ENCODE data around the gene SYNE2. TPM values are rescaled to one million over a fixed set of nuclear protein-coding genes. Genes with fewer than 3 reads are reported as not detected.

SYNE2 gene
- total RNA-seq, 1 donor from 2014 or later, result 145 TPM

GRCh38 chr14:64109819-64110554, 257.2 kb downstream of the SYNE2 start:
- Histone ChIP-seq H3K36me3 (peaks cover 0 to 23% of the 10 kb centered on the region in 2 donors), H3K4me1 (no peaks in the 10 kb centered on the region), H3K27ac (no peak overlapping the region), H3K9me3 (no peaks in the 10 kb centered on the region), H3K27me3 (no peaks in the 10 kb centered on the region), H3K4me3 (no peak overlapping the region)
- intact Hi-C loops (cut with DNase I), result no loop called here
- DNase-seq (ENCODE audit: extremely low spot score in 2 of 2), result no peak
- TF ChIP-seq POLR2AphosphoS5 (IDR thresholded peaks at IDR 0.05; ENCODE audit: insufficient read depth in 1 of 2, low read depth in 1 of 2), result no peak
- TF ChIP-seq, protein P1, sequence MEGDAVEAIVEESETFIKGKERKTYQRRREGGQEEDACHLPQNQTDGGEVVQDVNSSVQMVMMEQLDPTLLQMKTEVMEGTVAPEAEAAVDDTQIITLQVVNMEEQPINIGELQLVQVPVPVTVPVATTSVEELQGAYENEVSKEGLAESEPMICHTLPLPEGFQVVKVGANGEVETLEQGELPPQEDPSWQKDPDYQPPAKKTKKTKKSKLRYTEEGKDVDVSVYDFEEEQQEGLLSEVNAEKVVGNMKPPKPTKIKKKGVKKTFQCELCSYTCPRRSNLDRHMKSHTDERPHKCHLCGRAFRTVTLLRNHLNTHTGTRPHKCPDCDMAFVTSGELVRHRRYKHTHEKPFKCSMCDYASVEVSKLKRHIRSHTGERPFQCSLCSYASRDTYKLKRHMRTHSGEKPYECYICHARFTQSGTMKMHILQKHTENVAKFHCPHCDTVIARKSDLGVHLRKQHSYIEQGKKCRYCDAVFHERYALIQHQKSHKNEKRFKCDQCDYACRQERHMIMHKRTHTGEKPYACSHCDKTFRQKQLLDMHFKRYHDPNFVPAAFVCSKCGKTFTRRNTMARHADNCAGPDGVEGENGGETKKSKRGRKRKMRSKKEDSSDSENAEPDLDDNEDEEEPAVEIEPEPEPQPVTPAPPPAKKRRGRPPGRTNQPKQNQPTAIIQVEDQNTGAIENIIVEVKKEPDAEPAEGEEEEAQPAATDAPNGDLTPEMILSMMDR (IDR thresholded peaks at IDR 0.05), result no peak
- no peak for TF ChIP-seq POLR2A (IDR thresholded peaks at IDR 0.05)

- TF ChIP-seq POLR2A (IDR thresholded peaks at IDR 0.05), result no peak
- TF ChIP-seq, protein P1 (IDR thresholded peaks at IDR 0.05), result no peak
- no peak for TF ChIP-seq POLR2AphosphoS5 (IDR thresholded peaks at IDR 0.05; ENCODE audit: insufficient read depth in 1 of 2, low read depth in 1 of 2)
- Histone ChIP-seq H3K4me1 (no peaks in the 10 kb centered on the region), H3K4me3 (no peak overlapping the region), H3K27ac (no peak overlapping the region), H3K9me3 (no peaks in the 10 kb centered on the region), H3K36me3 (peaks cover 0 to 23% of the 10 kb centered on the region in 2 donors), H3K27me3 (no peaks in the 10 kb centered on the region)
- DNase-seq (ENCODE audit: extremely low spot score in 2 of 2), result no peak
- intact Hi-C loops (cut with DNase I), result no loop called here
These were observed 258.0 kb downstream of the SYNE2 start for GRCh38 chr14:64110802-64111201.

DNA sequence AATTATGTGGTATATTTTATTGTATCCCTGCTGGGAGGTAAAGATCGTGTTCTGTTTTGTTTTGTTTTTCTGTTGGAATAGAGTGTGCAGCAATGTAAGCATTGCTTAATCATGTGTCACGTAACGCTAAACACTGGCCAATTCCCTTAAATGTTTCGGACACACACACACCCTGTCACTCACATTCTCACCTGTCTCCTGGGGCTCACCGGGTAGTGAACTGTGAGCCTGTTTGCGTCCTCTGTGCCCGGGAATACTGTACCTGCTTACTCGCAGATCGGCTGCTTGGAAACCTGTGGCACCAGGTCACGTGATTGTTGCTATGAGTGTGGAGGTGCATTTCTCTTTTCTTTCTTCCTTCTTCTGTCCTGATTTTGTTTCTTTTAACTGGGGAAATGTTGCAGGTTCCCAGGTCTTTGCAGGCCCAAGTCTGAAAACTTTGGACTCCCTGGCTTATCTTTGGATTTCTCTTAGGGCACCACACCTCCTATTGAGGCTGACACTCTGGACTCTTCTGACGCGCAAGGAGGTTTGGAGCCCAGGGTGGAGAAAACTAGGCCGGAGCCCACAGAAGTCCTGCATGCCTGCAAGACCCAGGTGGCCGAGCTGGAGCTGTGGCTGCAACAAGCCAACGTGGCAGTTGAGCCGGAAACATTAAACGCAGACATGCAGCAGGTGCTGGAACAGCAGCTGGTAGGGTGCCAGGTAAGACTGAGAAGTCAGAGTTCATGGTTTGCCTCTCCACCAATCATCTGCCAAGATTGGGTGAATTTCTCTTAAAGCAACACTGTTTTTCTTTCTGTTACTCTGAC, 260.3 kb downstream of the SYNE2 start:
- Histone ChIP-seq H3K9me3 (no peaks in the 10 kb centered on the region), H3K27me3 (no peaks in the 10 kb centered on the region), H3K27ac (no peak overlapping the region), H3K4me3 (no peak overlapping the region), H3K36me3 (peaks cover 0 to 15% of the 10 kb centered on the region in 2 donors), H3K4me1 (no peaks in the 10 kb centered on the region)
- DNase-seq (ENCODE audit: extremely low spot score in 2 of 2), result no peak
- intact Hi-C loops (cut with DNase I), result no loop called here
- TF ChIP-seq, protein P1 (IDR thresholded peaks at IDR 0.05), result no peak
- no peak for TF ChIP-seq POLR2AphosphoS5 (IDR thresholded peaks at IDR 0.05; ENCODE audit: insufficient read depth in 1 of 2, low read depth in 1 of 2)
- no peak for TF ChIP-seq POLR2A (IDR thresholded peaks at IDR 0.05)

DNA sequence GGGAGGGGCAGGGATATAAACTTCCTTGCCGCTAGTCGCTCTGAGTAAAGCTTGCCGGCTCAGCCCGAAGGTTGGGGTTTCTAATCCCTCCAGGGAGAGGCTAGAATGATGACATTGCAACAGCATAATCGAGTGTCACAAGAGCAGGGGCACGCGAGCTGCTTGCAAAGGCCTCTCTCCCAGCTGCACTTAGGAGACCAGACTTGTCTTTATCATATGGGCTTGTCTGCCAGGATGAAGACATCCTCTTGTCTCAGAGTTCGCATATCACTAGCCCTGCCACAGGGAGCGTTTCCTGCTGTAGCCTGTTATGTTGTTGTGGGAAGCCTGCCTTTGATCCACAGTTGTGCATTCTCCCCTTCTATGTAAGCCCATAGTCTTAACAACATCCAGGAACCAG, 261.4 kb downstream of the SYNE2 start:
- Histone ChIP-seq H3K27ac (no peak overlapping the region), H3K27me3 (no peaks in the 10 kb centered on the region), H3K4me1 (no peaks in the 10 kb centered on the region), H3K4me3 (no peak overlapping the region), H3K9me3 (no peaks in the 10 kb centered on the region), H3K36me3 (peaks cover 0 to 15% of the 10 kb centered on the region in 2 donors)
- intact Hi-C loops (cut with DNase I), result no loop called here
- DNase-seq (ENCODE audit: extremely low spot score in 2 of 2), result no peak
- TF ChIP-seq, protein P1 (IDR thresholded peaks at IDR 0.05), result no peak
- no peak for TF ChIP-seq POLR2AphosphoS5 (IDR thresholded peaks at IDR 0.05; ENCODE audit: insufficient read depth in 1 of 2, low read depth in 1 of 2)
- TF ChIP-seq POLR2A (IDR thresholded peaks at IDR 0.05), result no peak

Data from vagina (tissue), 2 donors.